H1 (cell line): Measurements from ENCODE around the gene CRYGB. TPM values are rescaled to one million over a fixed set of nuclear protein-coding genes. Genes with fewer than 3 reads are reported as not detected.

Experiments used
- CTCF ChIA-PET: fragments of 300-600 bp; sonication (Branson Sonifier 250); formaldehyde crosslinking; loops from one replicate; lab custom pipeline; 2021; ENCODE audit not compliant: partially characterized antibody; lab: Charles Lee
- POLR2A ChIA-PET: fragments of 300-600 bp; sonication (Branson Sonifier 250); formaldehyde crosslinking; loops from one replicate; lab custom pipeline; 2021; ENCODE audit warnings: inconsistent platforms; ENCODE audit not compliant: partially characterized antibody; lab: Charles Lee
- DNase-seq, 2 experiments: peaks; one replicate each; pipeline versions ENCODE4 v3.0.0 to v3.0.0-alpha.2; 2010 to 2022; ENCODE audit warnings: low spot score in 2 of 2, low read depth in 1 of 2, mixed read lengths in 1 of 2
- FAIRE-seq: peaks from 2 replicates; lab custom pipeline; 2011; peaks lifted over from hg19 to GRCh38; lab: Jason Lieb, UNC
- H2AFZ ChIP-seq: 2 replicates; pipeline ENCODE4 v1.8.1; 2012; ENCODE audit warnings: low read length, inconsistent platforms
- H2AK5ac ChIP-seq: 2 replicates; pipeline ENCODE4 v1.6.1; 2013; ENCODE audit warnings: low read depth, low read length
- H2BK120ac ChIP-seq: replicated peaks from 2 replicates; pipeline ENCODE3; 2013; ENCODE audit warnings: low read depth, low read length, inconsistent platforms
- H2BK12ac ChIP-seq: 2 replicates; pipeline ENCODE4 v1.6.1; 2013; ENCODE audit warnings: low read depth, low read length
- H2BK15ac ChIP-seq: 2 replicates; pipeline ENCODE4 v1.6.1; 2013; ENCODE audit warnings: low read length
- H2BK20ac ChIP-seq: 2 replicates; pipeline ENCODE4 v1.6.1; 2013; ENCODE audit warnings: low read length
- H2BK5ac ChIP-seq: 2 replicates; pipeline ENCODE4 v1.6.1; 2013; ENCODE audit warnings: low read depth, low read length
- H3K14ac ChIP-seq: 2 replicates; pipeline ENCODE4 v1.6.1; 2013; ENCODE audit warnings: inconsistent platforms; ENCODE audit not compliant: insufficient read length
- H3K18ac ChIP-seq: 2 replicates; pipeline ENCODE4 v1.6.1; 2013; ENCODE audit warnings: low read length; ENCODE audit errors: extremely low read depth
- H3K23ac ChIP-seq: 2 replicates; pipeline ENCODE4 v1.6.1; 2013; ENCODE audit warnings: inconsistent platforms; ENCODE audit not compliant: insufficient read length
- H3K23me2 ChIP-seq: 2 replicates; pipeline ENCODE4 v1.6.1; 2013; ENCODE audit warnings: low read depth, low read length
- H3K27ac ChIP-seq: 2 replicates; pipeline ENCODE4 v1.6.1; 2011; ENCODE audit warnings: low read depth, low read length, inconsistent platforms
- H3K27me3 ChIP-seq, 4 experiments: replicated peaks in 1 of 4; 1 replicate in 1 of 4; 2 replicates in 3 of 4; pipeline versions ENCODE4 v1.6.1 to v1.8.1; 2011 to 2013; ENCODE audit warnings: low read length in 3 of 4, mild to moderate bottlenecking in 3 of 4, inconsistent platforms in 2 of 4, mixed read lengths in 2 of 4, moderate library complexity in 1 of 4; ENCODE audit not compliant: control insufficient read depth in 3 of 4, insufficient read depth in 3 of 4; ENCODE audit errors: extremely low read depth in 1 of 4
- H3K36me3 ChIP-seq, 4 experiments: 2 replicates each; pipeline versions ENCODE4 v1.6.1 to v1.8.1; 2011 to 2013; ENCODE audit warnings: mild to moderate bottlenecking in 4 of 4, low read length in 3 of 4, moderate library complexity in 2 of 4, control low read depth in 1 of 4, inconsistent platforms in 1 of 4; ENCODE audit not compliant: insufficient read depth in 4 of 4, control insufficient read depth in 2 of 4
- H3K4ac ChIP-seq: replicated peaks from 2 replicates; pipeline ENCODE3; 2013; ENCODE audit warnings: low read length, low read depth, mixed read lengths, inconsistent platforms; ENCODE audit not compliant: insufficient read length
- H3K4me1 ChIP-seq, 4 experiments: replicated peaks in 1 of 4; 1 replicate in 1 of 4; 2 replicates in 3 of 4; pipeline versions ENCODE4 v1.6.1 to v1.8.1; 2011 to 2013; ENCODE audit warnings: low read length in 3 of 4, inconsistent platforms in 2 of 4, mixed read lengths in 1 of 4; ENCODE audit not compliant: insufficient read depth in 4 of 4, control insufficient read depth in 3 of 4
- H3K4me2 ChIP-seq, 2 experiments: 2 replicates each; pipeline versions ENCODE4 v1.6.1 to v1.8.1; 2011 to 2013; ENCODE audit warnings: low read depth in 2 of 2, low read length in 2 of 2, control low read depth in 1 of 2, inconsistent platforms in 1 of 2, mild to moderate bottlenecking in 1 of 2; ENCODE audit not compliant: insufficient read depth in 1 of 2
- H3K4me3 ChIP-seq, 4 experiments: fragments of 200-600, 300-600 bp in 1 of 4; sonication (generic), shearing (Covaris generic), sonication (Bioruptor Twin) in 1 of 4; 2 replicates each; pipeline versions ENCODE4 v1.5.1 to v1.8.1; 2011 to 2016; ENCODE audit warnings: low read length in 4 of 4, low read depth in 3 of 4, control low read depth in 2 of 4, inconsistent platforms in 2 of 4, mild to moderate bottlenecking in 2 of 4, mixed read lengths in 1 of 4, moderate library complexity in 1 of 4; ENCODE audit not compliant: insufficient read depth in 2 of 4; ENCODE audit errors: extremely low read depth in 1 of 4
- H3K56ac ChIP-seq: replicated peaks from 2 replicates; pipeline ENCODE3; 2013; ENCODE audit warnings: low read depth, mild to moderate bottlenecking, mixed read lengths, low read length, inconsistent platforms; ENCODE audit not compliant: insufficient read length
- H3K79me1 ChIP-seq: 2 replicates; pipeline ENCODE4 v1.6.1; 2013; ENCODE audit warnings: low read depth, low read length, control low read depth
- H3K79me2 ChIP-seq, 2 experiments: 2 replicates each; pipeline versions ENCODE4 v1.6.1 to v1.8.1; 2012 to 2013; ENCODE audit warnings: low read length in 2 of 2, mild to moderate bottlenecking in 2 of 2, inconsistent platforms in 1 of 2; ENCODE audit not compliant: insufficient read depth in 2 of 2, control insufficient read depth in 1 of 2
- H3K9ac ChIP-seq, 4 experiments: replicated peaks in 1 of 4; 1 replicate in 1 of 4; 2 replicates in 3 of 4; pipeline versions ENCODE4 v1.6.1 to v1.8.1; 2011 to 2013; ENCODE audit warnings: low read depth in 3 of 4, low read length in 3 of 4, control low read depth in 2 of 4, mild to moderate bottlenecking in 2 of 4, moderate library complexity in 2 of 4, inconsistent platforms in 1 of 4; ENCODE audit errors: extremely low read depth in 1 of 4
- H3K9me3 ChIP-seq, 2 experiments: 2 replicates each; pipeline versions ENCODE4 v1.6.1 to v1.8.1; 2012 to 2013; ENCODE audit warnings: mild to moderate bottlenecking in 2 of 2, moderate library complexity in 2 of 2, control low read depth in 1 of 2, inconsistent platforms in 1 of 2, low read depth in 1 of 2, low read length in 1 of 2, mixed read lengths in 1 of 2; ENCODE audit not compliant: insufficient read depth in 2 of 2
- H4K20me1 ChIP-seq, 2 experiments: replicated peaks in 1 of 2; 2 replicates each; pipeline versions ENCODE3 to v1.8.1; 2011 to 2013; ENCODE audit warnings: inconsistent platforms in 2 of 2, low read length in 2 of 2, mild to moderate bottlenecking in 1 of 2; ENCODE audit not compliant: insufficient read depth in 2 of 2, control insufficient read depth in 1 of 2
- H4K5ac ChIP-seq: 2 replicates; pipeline ENCODE4 v1.6.1; 2013; ENCODE audit warnings: low read length, low read depth, mixed read lengths, inconsistent platforms; ENCODE audit not compliant: insufficient read length
- H4K8ac ChIP-seq: 2 replicates; pipeline ENCODE4 v1.8.0; 2013; ENCODE audit warnings: mild to moderate bottlenecking, moderate library complexity, low read length, inconsistent platforms; ENCODE audit not compliant: insufficient read depth; ENCODE audit errors: extremely low read depth
- H4K91ac ChIP-seq: replicated peaks from 2 replicates; pipeline ENCODE3; 2013; ENCODE audit warnings: low read length, mixed read lengths, inconsistent platforms; ENCODE audit not compliant: insufficient read length
- ASH2L ChIP-seq: fragments of 200-600, 300-600 bp; sonication (generic); IDR thresholded peaks from one replicate; pipeline ENCODE4 v1.7.1; 2017; ENCODE audit warnings: low read length
- ATF2 ChIP-seq: IDR thresholded peaks from 2 replicates; pipeline ENCODE4 v1.6.1; 2012; ENCODE audit warnings: low read length, inconsistent platforms
- BCL11A ChIP-seq, 2 experiments: IDR thresholded peaks; one replicate each; pipeline ENCODE4 v1.6.1; 2011; ENCODE audit warnings: low read depth in 2 of 2, low read length in 2 of 2, mild to moderate bottlenecking in 2 of 2
- CREB1 ChIP-seq: IDR thresholded peaks from 2 replicates; pipeline ENCODE4 v1.6.1; 2012; ENCODE audit warnings: inconsistent platforms
- EGR1 ChIP-seq: IDR thresholded peaks from 2 replicates; pipeline ENCODE4 v1.6.1; 2011; ENCODE audit warnings: low read depth, low read length, borderline replicate concordance
- GABPA ChIP-seq: IDR thresholded peaks from 2 replicates; pipeline ENCODE4 v1.6.1; 2011; ENCODE audit warnings: mild to moderate bottlenecking, low read length, moderate library complexity, borderline replicate concordance; ENCODE audit not compliant: insufficient read depth
- JUND ChIP-seq: IDR thresholded peaks from 2 replicates; pipeline ENCODE4 v1.6.1; 2011; ENCODE audit warnings: mild to moderate bottlenecking, improper control_type of control experiment, low read length
- KDM5A ChIP-seq: fragments of 200-600 bp; IDR thresholded peaks from 2 replicates; pipeline ENCODE4 v1.7.1; 2012; ENCODE audit warnings: mild to moderate bottlenecking, low read length, inconsistent platforms, mixed read lengths
- PHF8 ChIP-seq: fragments of 200-600 bp; sonication (generic); conservative IDR thresholded peaks from 2 replicates; pipeline ENCODE4 v1.7.1; 2012; ENCODE audit warnings: low read depth, mild to moderate bottlenecking, inconsistent platforms, low read length, moderate library complexity
- POLR2A ChIP-seq, 2 experiments: IDR thresholded peaks; 1 replicate in 1 of 2; 2 replicates in 1 of 2; pipeline ENCODE4 v1.6.1; 2011; ENCODE audit warnings: low read depth in 2 of 2, low read length in 2 of 2, mild to moderate bottlenecking in 2 of 2; ENCODE audit errors: control extremely low read depth in 1 of 2
- POU5F1 ChIP-seq: IDR thresholded peaks from 2 replicates; pipeline ENCODE4 v1.6.1; 2011; ENCODE audit warnings: low read depth, mild to moderate bottlenecking, low read length, moderate library complexity
- RAD21 ChIP-seq, 2 experiments: IDR thresholded peaks in 1 of 2; conservative IDR thresholded peaks in 1 of 2; 2 replicates each; pipeline ENCODE4 v1.6.1; 2011; ENCODE audit warnings: low read depth in 2 of 2, low read length in 2 of 2, improper control_type of control experiment in 1 of 2, inconsistent platforms in 1 of 2, mild to moderate bottlenecking in 1 of 2, moderate library complexity in 1 of 2
- RNF2 ChIP-seq: fragments of 200-900, 300-1000 bp; sonication (generic); IDR thresholded peaks from 2 replicates; pipeline ENCODE4 v1.7.1; 2016; ENCODE audit warnings: borderline replicate concordance, low read depth, mild to moderate bottlenecking, antibody characterized with exemption, low read length; ENCODE audit not compliant: poor library complexity, severe bottlenecking; ENCODE audit errors: missing control alignments
- SAP30 ChIP-seq: fragments of 300-600 bp; sonication (generic); IDR thresholded peaks from 2 replicates; pipeline ENCODE4 v1.7.1; 2012; ENCODE audit warnings: low read length, moderate library complexity, mild to moderate bottlenecking, inconsistent platforms; ENCODE audit not compliant: insufficient read depth, insufficient replicate concordance
- polyA plus RNA-seq, 7 experiments: library from polyadenylated mRNA; depleted of rRNA in 3 of 7; stranded (reverse) in 5 of 7; unstranded in 2 of 7; fragments of >200 nt in 5 of 7; fragments of 200-250 nt in 2 of 7; gene quantifications; 1 replicate in 5 of 7; 2 replicates in 1 of 7; 4 replicates in 1 of 7; pipeline versions ENCODE4 v1.2.1 to v1.2.3, GENCODE V29; 2011 to 2013; ENCODE audit warnings: missing spikeins in 2 of 7, mixed read lengths in 2 of 7
- total RNA-seq: library from RNA; stranded (reverse); fragmentation: NEBNext Ultra II Directional; extraction: Animal tissue kit (Norgen Biotek cat#: 25700); gene quantifications from 2 replicates; pipeline ENCODE4 v1.2.1, GENCODE V29; 2021

CRYGB gene
- total and polyA plus RNA-seq, 2 of the 8 experiments (the other 6 are each of a cell fraction or from before 2014, with no cell fraction given), result 0.38 TPM; not detected in 1

GRCh38 chr2:208153156-208153555 lies 7.2 kb upstream of the CRYGB start:
- Histone ChIP-seq H3K23me2 (no peaks in the 10 kb centered on the region), H2AFZ (no peak overlapping the region), H3K27me3 (no peaks in the 10 kb centered on the region), H3K23ac (no peak overlapping the region), H2BK5ac (no peak overlapping the region), H4K91ac (no peak overlapping the region), H3K9ac (no peak overlapping the region), H2BK15ac (no peak overlapping the region), H2BK20ac (no peak overlapping the region), H4K5ac (no peak overlapping the region), H3K79me2 (no peaks in the 10 kb centered on the region), H3K79me1 (no peaks in the 10 kb centered on the region), H4K20me1 (no peaks in the 10 kb centered on the region), H3K9me3 (0 out of 4 replicates have a peak, but pooled peaks cover 2 to 5% of the 10 kb centered on the region in 2 experiments), H3K56ac (no peak overlapping the region), H3K4me1 (no peaks in the 10 kb centered on the region), H2AK5ac (no peak overlapping the region), H3K14ac (no peak overlapping the region), H3K36me3 (no peaks in the 10 kb centered on the region), H3K18ac (no peak overlapping the region), H3K27ac (no peak overlapping the region), H2BK12ac (no peak overlapping the region), H2BK120ac (no peak overlapping the region), H3K4me2 (no peak overlapping the region), H3K4ac (no peak overlapping the region), H3K4me3 (no peak overlapping the region), H4K8ac (no peak overlapping the region)
- CTCF ChIA-PET, result interaction anchor here (2.9 kb wide), 1 partner anchor 22 kb away, joined by 16 read pairs; no protein-coding TSS in a partner anchor
- DNase-seq, result no peak
- FAIRE-seq, result no peak
- POLR2A ChIA-PET, result no interaction called here
- TF ChIP-seq POU5F1, result no peak
- TF ChIP-seq POLR2A (IDR thresholded peaks at IDR 0.05; ENCODE audit: control extremely low read depth in 1 of 2, low read depth in 2 of 2, low read length in 2 of 2), result no peak
- no peak for TF ChIP-seq GABPA
- TF ChIP-seq PHF8, result no peak
- no peak for TF ChIP-seq KDM5A
- TF ChIP-seq CREB1, result no peak
- TF ChIP-seq ATF2, result no peak
- TF ChIP-seq RNF2, result no peak
- no peak for TF ChIP-seq SAP30
- TF ChIP-seq EGR1, result no peak
- no peak for TF ChIP-seq JUND
- no peak for TF ChIP-seq ASH2L
- TF ChIP-seq RAD21 (IDR thresholded peaks at IDR 0.05 in 1 of 2, conservative IDR thresholded peaks at IDR 0.05 in 1 of 2; ENCODE audit: low read depth in 2 of 2, low read length in 2 of 2), result no peak
- TF ChIP-seq BCL11A (IDR thresholded peaks at IDR 0.05; ENCODE audit: low read depth in 2 of 2, low read length in 2 of 2), result no peak
